HG03039 (cell line): ENCODE data around the gene NGEF.
"Not testable (repeated sequence)": the region's sequence is repeated elsewhere in the genome, so short reads cannot be mapped to it uniquely, and the experiment has no call there.

ENCODE experiments used
- ATAC-seq: cut with Tn5 transposase; IDR thresholded peaks from one replicate; pipeline ENCODE4 v1.9.1; 2021; ENCODE audit warnings: mild to moderate bottlenecking, moderate library complexity; ENCODE audit not compliant: unreplicated experiment

Gene NGEF

GRCh38 chr2:232937278-232937906, 75.7 kb downstream of the NGEF start:
- ATAC-seq: no peak

GRCh38 chr2:232931636-232932035, 81.4 kb downstream of the NGEF start:
- ATAC-seq: no peak

- no peak for ATAC-seq
Observed at GRCh38 chr2:232930059-232930400, 83.0 kb downstream of the NGEF start.

GRCh38 chr2:232929303-232930058, 83.6 kb downstream of the NGEF start:
- ATAC-seq: no peak

- ATAC-seq: no peak
Observed at GRCh38 chr2:232928551-232929302, 84.3 kb downstream of the NGEF start.

GRCh38 chr2:232927793-232928550, 85.1 kb downstream of the NGEF start:
- no peak for ATAC-seq

GRCh38 chr2:232927032-232927792, 85.8 kb downstream of the NGEF start:
- no peak for ATAC-seq

GRCh38 chr2:232926431-232926939, 86.6 kb downstream of the NGEF start:
- ATAC-seq: no peak

GRCh38 chr2:232925821-232926156, 87.3 kb downstream of the NGEF start:
- ATAC-seq: no peak

GRCh38 chr2:232925153-232925820, 87.8 kb downstream of the NGEF start:
- no peak for ATAC-seq

- no peak for ATAC-seq
Observed at GRCh38 chr2:232924433-232924832, 88.6 kb downstream of the NGEF start.

- ATAC-seq: no peak
Observed at GRCh38 chr2:232920760-232921159, 92.3 kb downstream of the NGEF start.

- ATAC-seq: no peak
Observed at GRCh38 chr2:232920055-232920454, 93.0 kb downstream of the NGEF start.

GRCh38 chr2:232919141-232919540, 93.9 kb downstream of the NGEF start:
- no peak for ATAC-seq

GRCh38 chr2:232913903-232914302, 99.2 kb downstream of the NGEF start:
- no peak for ATAC-seq

GRCh38 chr2:232911712-232912277, 101.3 kb downstream of the NGEF start:
- no peak for ATAC-seq

- ATAC-seq: no peak
Observed at GRCh38 chr2:232910376-232910775, 102.7 kb downstream of the NGEF start.

- no peak for ATAC-seq
Observed at GRCh38 chr2:232908695-232909094, 104.4 kb downstream of the NGEF start.

- not testable (repeated sequence) for ATAC-seq
Observed at GRCh38 chr2:232907718-232908085, 105.4 kb downstream of the NGEF start.
